Cardiac muscle cell (in vitro differentiated cells and primary cell): ENCODE results near the gene KRTAP3-3. TPM values are rescaled to one million over a fixed set of nuclear protein-coding genes. Genes with fewer than 3 reads are reported as not detected.

Source experiments
- DNase-seq, 2 donors: peaks; one replicate each; pipeline versions ENCODE4 v3.0.0 to v3.0.0-alpha.2; 2010 to 2017; ENCODE audit warnings: low read depth in 1 of 2, low spot score in 1 of 2
- H3K27ac ChIP-seq: fragments of 200-600 bp; sonication (generic); 2 replicates; pipeline ENCODE4 v1.5.1; 2016
- H3K27me3 ChIP-seq: fragments of 200-600 bp; sonication (generic); 2 replicates; pipeline ENCODE4 v1.6.0; 2016; ENCODE audit warnings: control low read depth
- H3K36me3 ChIP-seq: fragments of 200-600 bp; sonication (generic); 2 replicates; pipeline ENCODE4 v1.5.1; 2016; ENCODE audit warnings: control low read depth
- H3K4me1 ChIP-seq: fragments of 200-600 bp; sonication (generic); 2 replicates; pipeline ENCODE4 v1.8.1; 2017; ENCODE audit warnings: low read depth, mild to moderate bottlenecking, mixed run types
- H3K4me3 ChIP-seq: fragments of 200-600 bp; sonication (generic); 2 replicates; pipeline ENCODE4 v1.5.1; 2016; ENCODE audit warnings: mild to moderate bottlenecking
- H3K9me3 ChIP-seq: fragments of 200-600 bp; sonication (generic); 2 replicates; pipeline ENCODE4 v1.5.1; 2017; ENCODE audit warnings: low read depth, mild to moderate bottlenecking, control low read depth
- CTCF ChIP-seq: IDR thresholded peaks from 2 replicates; pipeline ENCODE4 v1.5.1; 2012; ENCODE audit warnings: low read depth, mild to moderate bottlenecking, low read length
- polyA plus RNA-seq: library from polyadenylated mRNA; unstranded; fragments of >200 nt; fragmentation: Nextera tagmentation; extraction: Ambion mirVana; gene quantifications from 2 replicates; pipeline ENCODE4 v1.2.1, GENCODE V29; 2016
- total RNA-seq: library from RNA; depleted of rRNA; stranded (reverse); fragments of >200 nt; gene quantifications from 2 replicates; pipeline ENCODE4 v1.2.3, GENCODE V29; 2016

Gene KRTAP3-3
- total and polyA plus RNA-seq, 2 experiments from 2014 or later = not detected

- no peaks in the 10 kb centered on the region for H3K36me3 ChIP-seq
- H3K9me3 ChIP-seq = no peaks in the 10 kb centered on the region
- H3K4me3 ChIP-seq = no peak overlapping the region
- no peaks in the 10 kb centered on the region for H3K27me3 ChIP-seq
- DNase-seq = no peak
- no peak for TF ChIP-seq CTCF
- no peak overlapping the region for H3K27ac ChIP-seq
- no peaks in the 10 kb centered on the region for H3K4me1 ChIP-seq
Measured at GRCh38 chr17:40950176-40950575, 43.8 kb downstream of the KRTAP3-3 start.

DNA sequence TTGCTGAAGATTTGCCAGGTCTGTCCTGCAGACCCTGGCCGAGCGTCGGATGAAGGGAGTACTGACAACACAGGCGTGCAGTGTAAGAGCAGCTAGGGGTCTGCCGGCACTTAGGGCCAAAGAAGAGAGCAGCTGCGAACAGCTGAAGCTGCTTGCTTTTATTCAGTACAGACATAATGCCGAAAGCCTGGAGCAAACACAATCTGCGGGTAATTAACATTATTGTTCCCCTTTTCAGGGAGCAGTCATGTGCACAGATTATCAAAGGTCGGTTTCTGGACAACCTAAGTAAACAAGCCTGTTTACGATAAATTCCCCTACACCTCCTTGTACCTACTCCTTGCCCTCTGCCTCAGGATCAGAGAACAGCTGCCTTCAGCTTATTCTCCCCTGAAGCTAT lies 44.5 kb downstream of the KRTAP3-3 start:
- peak in 1 of 2 donors; percentile 26 for DNase-seq
- Histone ChIP-seq H3K4me1 (no peaks in the 10 kb centered on the region), H3K4me3 (no peak overlapping the region), H3K9me3 (no peaks in the 10 kb centered on the region), H3K36me3 (no peaks in the 10 kb centered on the region), H3K27ac (no peak overlapping the region), H3K27me3 (no peaks in the 10 kb centered on the region)
- TF ChIP-seq CTCF = no peak

DNA sequence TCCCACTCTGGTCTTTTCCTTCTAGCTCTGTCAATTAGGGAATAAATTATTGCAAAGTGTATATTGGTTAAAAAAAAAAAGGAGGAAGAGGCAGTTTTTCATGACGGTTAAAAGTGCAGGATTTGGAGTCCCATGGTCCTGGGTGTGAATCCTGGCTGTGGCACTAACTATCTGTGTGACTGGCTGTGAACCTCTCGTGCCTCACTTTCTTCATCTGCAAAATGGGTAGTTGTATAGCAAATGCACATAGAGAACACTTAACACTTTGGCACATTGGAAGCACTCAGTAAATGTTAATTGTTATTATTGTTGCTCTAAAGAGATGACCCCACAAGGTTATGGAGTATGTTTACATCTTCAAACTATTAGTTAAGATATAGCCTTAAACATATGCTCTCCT lies 46.0 kb downstream of the KRTAP3-3 start:
- no peak for DNase-seq
- Histone ChIP-seq H3K4me3 (no peak overlapping the region), H3K4me1 (no peaks in the 10 kb centered on the region), H3K9me3 (no peaks in the 10 kb centered on the region), H3K27ac (no peak overlapping the region), H3K36me3 (no peaks in the 10 kb centered on the region), H3K27me3 (no peaks in the 10 kb centered on the region)
- TF ChIP-seq CTCF = no peak

DNA sequence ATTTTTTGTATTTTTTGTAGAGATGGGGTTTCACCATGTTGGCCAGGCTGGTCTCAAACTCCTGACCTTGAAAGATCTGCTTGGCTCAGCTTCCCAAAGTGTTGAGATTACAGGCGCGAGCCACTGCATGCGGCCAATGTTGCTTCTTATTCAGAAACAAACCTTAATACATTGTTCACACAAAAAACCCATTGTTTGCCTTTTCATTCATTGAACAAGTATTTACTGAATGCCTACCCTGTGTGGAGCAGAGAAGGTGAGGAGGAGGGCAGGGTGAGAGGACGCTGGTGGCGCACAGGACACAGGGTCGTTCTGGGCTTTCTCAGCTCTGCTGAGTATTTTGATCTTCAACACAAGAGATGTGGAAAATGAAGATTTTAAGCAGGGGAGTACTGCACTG lies 48.5 kb downstream of the KRTAP3-3 start:
- Histone ChIP-seq H3K4me1 (no peaks in the 10 kb centered on the region), H3K27ac (no peak overlapping the region), H3K9me3 (no peaks in the 10 kb centered on the region), H3K36me3 (no peaks in the 10 kb centered on the region), H3K27me3 (peaks cover 2% of the 10 kb centered on the region), H3K4me3 (no peak overlapping the region)
- no peak for DNase-seq
- TF ChIP-seq CTCF = no peak

DNA sequence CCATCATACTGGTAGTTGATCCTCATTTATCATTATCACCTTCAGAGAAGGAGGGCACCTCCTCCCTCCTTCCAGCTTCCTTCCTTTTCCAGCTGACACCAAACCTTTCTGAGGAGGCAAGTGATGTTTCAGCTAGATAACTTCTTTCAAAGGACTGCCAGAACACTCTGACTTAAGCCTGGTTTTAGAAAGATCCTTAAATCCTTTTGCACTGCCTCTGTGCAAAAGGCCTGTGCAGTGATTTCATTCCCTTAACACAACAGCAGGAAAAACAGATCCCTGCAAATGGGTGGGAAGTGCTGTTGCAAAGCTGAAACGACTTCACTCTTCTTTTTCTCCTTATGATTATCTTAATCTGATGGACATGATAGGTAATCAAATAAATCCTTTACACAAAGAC lies 49.4 kb downstream of the KRTAP3-3 start:
- H3K27me3 ChIP-seq = peaks cover 4% of the 10 kb centered on the region
- no peak for DNase-seq
- H3K4me1 ChIP-seq = no peaks in the 10 kb centered on the region
- no peaks in the 10 kb centered on the region for H3K36me3 ChIP-seq
- H3K9me3 ChIP-seq = no peaks in the 10 kb centered on the region
- TF ChIP-seq CTCF = no peak
- H3K27ac ChIP-seq = no peak overlapping the region
- H3K4me3 ChIP-seq = no peak overlapping the region

Other genes starting within 250 kb of the KRTAP3-3 start
Only the 30 nearest of the 36 such genes appear.
- not detected in 2 replicates for gene KRT28, start 194.2 kb downstream of the KRTAP3-3 start, total RNA-seq
- gene KRT28, start 194.2 kb downstream of the KRTAP3-3 start, polyA plus RNA-seq = not detected in 2 replicates
- gene KRT10, start 171.6 kb downstream of the KRTAP3-3 start, total RNA-seq = 30.1 and 77.2 TPM in 2 replicates
- gene KRT10, start 171.6 kb downstream of the KRTAP3-3 start, polyA plus RNA-seq = 91.0 and 131 TPM in 2 replicates
- gene KRT12, start 126.9 kb downstream of the KRTAP3-3 start, total RNA-seq = not detected in 2 replicates
- gene KRT12, start 126.9 kb downstream of the KRTAP3-3 start, polyA plus RNA-seq = not detected in 2 replicates
- gene KRT20, start 108.9 kb downstream of the KRTAP3-3 start, total RNA-seq = not detected in 2 replicates
- gene KRT20, start 108.9 kb downstream of the KRTAP3-3 start, polyA plus RNA-seq = not detected in 2 replicates
- not detected in 2 replicates for gene KRT23, start 56.5 kb downstream of the KRTAP3-3 start, total RNA-seq
- gene KRT23, start 56.5 kb downstream of the KRTAP3-3 start, polyA plus RNA-seq = not detected in 2 replicates
- not detected in 2 replicates for gene KRT39, start 27.2 kb downstream of the KRTAP3-3 start, total RNA-seq
- not detected in 2 replicates for gene KRT39, start 27.2 kb downstream of the KRTAP3-3 start, polyA plus RNA-seq
- not detected in 2 replicates for gene KRT40, start 9.8 kb downstream of the KRTAP3-3 start, total RNA-seq
- gene KRT40, start 9.8 kb downstream of the KRTAP3-3 start, polyA plus RNA-seq = not detected in 2 replicates
- gene KRTAP3-2, start 5.7 kb upstream of the KRTAP3-3 start, total RNA-seq = not detected in 2 replicates
- gene KRTAP3-2, start 5.7 kb upstream of the KRTAP3-3 start, polyA plus RNA-seq = not detected in 2 replicates
- gene KRTAP3-1, start 15.0 kb upstream of the KRTAP3-3 start, total RNA-seq = not detected in 2 replicates
- not detected in 2 replicates for gene KRTAP3-1, start 15.0 kb upstream of the KRTAP3-3 start, polyA plus RNA-seq
- gene KRTAP1-5, start 33.0 kb upstream of the KRTAP3-3 start, total RNA-seq = not detected in 2 replicates
- not detected in 2 replicates for gene KRTAP1-5, start 33.0 kb upstream of the KRTAP3-3 start, polyA plus RNA-seq
- gene KRTAP1-4, start 36.0 kb upstream of the KRTAP3-3 start, total RNA-seq = not detected in 2 replicates
- gene KRTAP1-4, start 36.0 kb upstream of the KRTAP3-3 start, polyA plus RNA-seq = not detected in 2 replicates
- gene KRTAP1-3, start 40.7 kb upstream of the KRTAP3-3 start, total RNA-seq = not detected in 2 replicates
- not detected in 2 replicates for gene KRTAP1-3, start 40.7 kb upstream of the KRTAP3-3 start, polyA plus RNA-seq
- not detected in 2 replicates for gene KRTAP1-1, start 47.3 kb upstream of the KRTAP3-3 start, total RNA-seq
- not detected in 2 replicates for gene KRTAP1-1, start 47.3 kb upstream of the KRTAP3-3 start, polyA plus RNA-seq
- not detected in 2 replicates for gene KRTAP2-1, start 53.2 kb upstream of the KRTAP3-3 start, total RNA-seq
- not detected in 2 replicates for gene KRTAP2-1, start 53.2 kb upstream of the KRTAP3-3 start, polyA plus RNA-seq
- not detected in 2 replicates for gene KRTAP2-2, start 61.1 kb upstream of the KRTAP3-3 start, total RNA-seq
- not detected in 2 replicates for gene KRTAP2-2, start 61.1 kb upstream of the KRTAP3-3 start, polyA plus RNA-seq
- gene KRTAP2-3, start 66.0 kb upstream of the KRTAP3-3 start, total RNA-seq = not detected in 2 replicates
- not detected in 2 replicates for gene KRTAP2-3, start 66.0 kb upstream of the KRTAP3-3 start, polyA plus RNA-seq
- not detected in 2 replicates for gene KRTAP2-4, start 71.7 kb upstream of the KRTAP3-3 start, total RNA-seq
- gene KRTAP2-4, start 71.7 kb upstream of the KRTAP3-3 start, polyA plus RNA-seq = not detected in 2 replicates
- not detected in 2 replicates for gene KRTAP4-7, start 90.0 kb upstream of the KRTAP3-3 start, total RNA-seq
- gene KRTAP4-7, start 90.0 kb upstream of the KRTAP3-3 start, polyA plus RNA-seq = not detected in 2 replicates
- not detected in 2 replicates for gene KRTAP4-8, start 104.0 kb upstream of the KRTAP3-3 start, total RNA-seq
- gene KRTAP4-8, start 104.0 kb upstream of the KRTAP3-3 start, polyA plus RNA-seq = not detected in 2 replicates
- gene KRTAP4-16, start 108.0 kb upstream of the KRTAP3-3 start, total RNA-seq = not detected in 2 replicates
- gene KRTAP4-16, start 108.0 kb upstream of the KRTAP3-3 start, polyA plus RNA-seq = not detected in 2 replicates
- gene KRTAP4-9, start 111.2 kb upstream of the KRTAP3-3 start, total RNA-seq = not detected in 2 replicates
- not detected in 2 replicates for gene KRTAP4-9, start 111.2 kb upstream of the KRTAP3-3 start, polyA plus RNA-seq
- not detected in 2 replicates for gene KRTAP4-11, start 124.2 kb upstream of the KRTAP3-3 start, total RNA-seq
- gene KRTAP4-11, start 124.2 kb upstream of the KRTAP3-3 start, polyA plus RNA-seq = not detected in 2 replicates
- not detected in 2 replicates for gene KRTAP4-12, start 130.0 kb upstream of the KRTAP3-3 start, total RNA-seq
- gene KRTAP4-12, start 130.0 kb upstream of the KRTAP3-3 start, polyA plus RNA-seq = not detected in 2 replicates
- not detected in 2 replicates for gene KRTAP4-6, start 146.4 kb upstream of the KRTAP3-3 start, total RNA-seq
- gene KRTAP4-6, start 146.4 kb upstream of the KRTAP3-3 start, polyA plus RNA-seq = not detected in 2 replicates
- gene KRTAP4-5, start 155.7 kb upstream of the KRTAP3-3 start, total RNA-seq = not detected in 2 replicates
- gene KRTAP4-5, start 155.7 kb upstream of the KRTAP3-3 start, polyA plus RNA-seq = not detected in 2 replicates
- gene KRTAP4-4, start 166.6 kb upstream of the KRTAP3-3 start, total RNA-seq = not detected in 2 replicates
- gene KRTAP4-4, start 166.6 kb upstream of the KRTAP3-3 start, polyA plus RNA-seq = not detected in 2 replicates
- not detected in 2 replicates for gene KRTAP4-3, start 174.1 kb upstream of the KRTAP3-3 start, total RNA-seq
- not detected in 2 replicates for gene KRTAP4-3, start 174.1 kb upstream of the KRTAP3-3 start, polyA plus RNA-seq
- gene KRTAP4-2, start 184.1 kb upstream of the KRTAP3-3 start, total RNA-seq = not detected in 2 replicates
- gene KRTAP4-2, start 184.1 kb upstream of the KRTAP3-3 start, polyA plus RNA-seq = not detected in 2 replicates
- not detected in 2 replicates for gene KRTAP4-1, start 190.7 kb upstream of the KRTAP3-3 start, total RNA-seq
- not detected in 2 replicates for gene KRTAP4-1, start 190.7 kb upstream of the KRTAP3-3 start, polyA plus RNA-seq
- not detected in 2 replicates for gene KRTAP9-1, start 195.7 kb upstream of the KRTAP3-3 start, total RNA-seq
- gene KRTAP9-1, start 195.7 kb upstream of the KRTAP3-3 start, polyA plus RNA-seq = not detected in 2 replicates